Measurements from ENCODE around the gene RBBP9. TPM values are rescaled to one million over a fixed set of nuclear protein-coding genes. Genes with fewer than 3 reads are reported as not detected.
"Not testable (repeated sequence)": the region's sequence is repeated elsewhere in the genome, so short reads cannot be mapped to it uniquely, and the experiment has no call there.

RBBP9 gene
- total RNA-seq: 10.0 TPM

DNA sequence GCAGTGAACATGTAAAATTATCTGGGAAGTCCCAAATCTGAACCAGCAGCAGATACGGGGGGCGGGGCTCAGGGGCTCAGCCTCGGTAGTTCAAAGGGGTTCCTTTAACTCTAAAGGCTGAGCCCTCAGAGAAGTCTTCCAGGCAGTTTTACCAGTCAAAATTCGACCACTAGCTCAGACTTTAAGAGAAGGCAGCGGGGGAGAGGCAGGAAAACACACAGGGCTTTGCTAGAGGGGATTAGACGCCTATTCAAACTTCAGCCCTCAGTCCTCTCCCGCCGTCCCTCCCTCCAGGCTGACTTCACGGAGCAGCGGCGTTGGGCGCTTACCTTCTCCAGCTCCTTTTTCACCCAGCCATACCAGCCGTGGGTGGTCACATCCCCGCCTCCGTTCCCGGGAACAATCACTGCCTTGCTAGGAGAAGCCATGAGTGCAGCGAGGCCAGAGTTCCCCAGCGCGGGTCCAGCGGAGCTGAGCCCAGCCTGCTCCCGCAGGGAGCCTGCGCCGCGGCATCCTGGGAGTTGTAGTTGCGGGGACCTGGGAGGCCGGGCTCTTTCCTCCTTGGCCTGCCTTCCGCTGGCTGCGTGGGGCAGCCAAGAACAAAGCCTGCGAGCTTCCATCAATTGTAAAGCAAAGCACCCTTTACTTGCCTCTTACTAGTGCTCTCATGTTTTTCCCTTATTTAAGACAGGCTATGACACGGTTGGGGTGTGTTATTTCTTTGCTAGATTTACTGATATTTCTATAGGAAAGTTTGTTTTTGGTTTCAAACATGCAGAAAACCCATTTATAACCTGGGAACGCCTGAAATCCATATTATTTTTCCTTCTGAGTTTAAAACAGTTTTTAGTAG lies at the start of gene RBBP9:
Gene RBBP9 (minus strand): TSS at position 486 of the 853 bp plus-strand sequence. CDS start 58 bp downstream, at position 428.
- DNase-seq (ENCODE audit: low read depth in 2 of 3, low spot score in 2 of 3): peak; percentile 49 to 71 (median 66)

DNA sequence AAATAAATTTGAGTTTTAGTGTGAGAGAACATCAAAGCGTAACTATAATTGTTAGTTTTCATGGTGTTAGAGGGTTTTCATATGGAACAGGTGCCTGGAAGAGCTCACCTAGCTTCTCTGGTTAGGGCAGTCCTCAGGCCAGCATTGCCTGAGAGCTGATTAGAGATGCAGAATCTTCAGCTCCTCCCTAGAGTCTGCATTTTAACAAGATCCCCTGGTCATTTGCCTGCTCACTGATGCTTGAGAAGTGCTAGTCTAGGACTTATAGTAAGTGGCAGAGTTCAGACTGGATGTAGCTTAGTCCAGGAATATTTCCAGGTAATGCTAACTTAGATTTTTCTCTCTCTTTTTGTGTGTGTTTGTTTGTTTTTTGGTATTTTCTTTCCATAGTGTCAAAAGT lies 48.5 kb upstream of the RBBP9 start:
- DNase-seq (ENCODE audit: low read depth in 2 of 3, low spot score in 2 of 3): no peak

DNA sequence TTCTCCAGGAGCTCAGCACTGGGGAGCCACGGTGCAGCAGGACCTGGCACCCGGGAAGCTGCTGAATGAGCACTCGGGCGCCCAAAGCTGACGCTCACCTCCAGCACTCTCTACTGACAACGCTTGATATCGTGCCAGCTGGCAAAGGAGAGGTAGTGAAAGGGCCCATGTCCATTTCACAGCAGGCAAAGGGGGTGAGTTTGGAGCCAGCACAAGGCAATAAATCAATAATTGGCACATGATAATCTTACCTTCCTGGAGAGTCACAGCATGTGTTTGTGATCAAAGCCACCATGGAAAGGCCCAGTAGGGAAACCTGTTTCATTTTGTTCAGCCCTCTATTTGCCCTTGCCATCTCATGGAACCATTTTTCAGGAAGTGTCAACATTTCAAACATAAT lies 46.9 kb upstream of the RBBP9 start:
- DNase-seq (ENCODE audit: low read depth in 2 of 3, low spot score in 2 of 3): no peak

- DNase-seq (ENCODE audit: low read depth in 2 of 3, low spot score in 2 of 3): no peak
Measured at GRCh38 chr20:18543216-18543615, 46.2 kb upstream of the RBBP9 start.

DNA sequence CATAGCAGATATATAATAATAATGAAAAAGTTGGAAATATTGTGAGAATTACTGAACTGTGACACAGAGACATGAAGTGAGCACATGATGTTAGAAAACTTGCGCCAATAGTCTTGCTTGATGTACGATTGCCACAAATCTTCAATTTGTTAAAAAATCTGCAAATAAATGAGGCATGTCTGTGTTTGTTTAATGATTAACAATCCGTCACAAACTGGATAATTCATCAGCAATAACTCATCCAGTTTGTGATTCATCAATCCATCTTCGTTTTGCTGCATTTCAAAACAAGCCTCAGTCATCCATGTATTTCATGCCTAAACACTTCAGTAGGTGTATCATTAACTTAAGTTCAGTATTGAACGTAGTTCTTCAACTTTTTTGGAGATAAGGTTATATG lies 44.7 kb upstream of the RBBP9 start:
- no peak for DNase-seq (ENCODE audit: low read depth in 2 of 3, low spot score in 2 of 3)

DNA sequence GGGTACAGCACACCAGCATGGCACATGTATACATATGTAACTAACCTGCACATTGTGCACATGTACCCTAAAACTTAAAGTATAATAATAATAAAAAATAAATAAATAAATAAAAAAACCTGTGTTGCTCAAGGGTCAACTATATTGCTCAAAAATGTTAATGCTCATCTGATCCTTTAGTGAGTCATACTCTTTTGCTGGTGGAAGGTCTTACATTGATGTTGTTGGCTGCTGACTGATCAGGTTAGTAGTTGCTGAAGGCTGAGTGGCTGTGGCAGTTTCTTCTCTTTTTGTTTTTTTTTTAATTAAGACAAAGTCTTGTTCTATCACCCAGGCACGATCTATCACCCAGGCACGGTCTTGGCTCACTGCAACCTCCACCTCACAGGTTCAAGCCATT lies 40.6 kb upstream of the RBBP9 start:
- no peak for DNase-seq (ENCODE audit: low read depth in 2 of 3, low spot score in 2 of 3)

- DNase-seq (ENCODE audit: low read depth in 2 of 3, low spot score in 2 of 3): no peak
Measured at GRCh38 chr20:18533978-18534644, 37.1 kb upstream of the RBBP9 start.

DNA sequence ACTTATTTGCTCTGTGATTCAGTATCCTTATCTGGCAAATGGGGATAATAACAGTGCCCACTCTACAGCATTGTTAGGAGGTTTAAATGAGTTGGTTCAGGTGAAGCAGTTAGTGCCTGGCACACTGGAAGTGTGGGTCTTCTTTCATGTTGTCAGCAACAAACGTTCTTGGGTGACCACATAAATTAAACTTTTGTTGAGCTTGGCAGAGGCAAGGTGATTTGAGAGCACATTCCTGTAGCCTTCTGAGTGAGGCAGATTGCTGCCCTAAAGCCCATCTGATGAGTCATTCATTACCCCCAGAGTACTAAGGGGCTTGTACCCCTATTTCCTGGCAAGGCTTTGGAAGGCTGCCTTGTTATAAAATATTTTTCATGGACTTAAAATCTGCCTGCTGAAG lies 36.5 kb upstream of the RBBP9 start:
- DNase-seq (ENCODE audit: low read depth in 2 of 3, low spot score in 2 of 3): no peak

- DNase-seq (ENCODE audit: low read depth in 2 of 3, low spot score in 2 of 3): no peak
Measured at GRCh38 chr20:18532626-18533025, 35.6 kb upstream of the RBBP9 start.

- DNase-seq (ENCODE audit: low read depth in 2 of 3, low spot score in 2 of 3): no peak
Measured at GRCh38 chr20:18529041-18529440, 32.0 kb upstream of the RBBP9 start.

DNA sequence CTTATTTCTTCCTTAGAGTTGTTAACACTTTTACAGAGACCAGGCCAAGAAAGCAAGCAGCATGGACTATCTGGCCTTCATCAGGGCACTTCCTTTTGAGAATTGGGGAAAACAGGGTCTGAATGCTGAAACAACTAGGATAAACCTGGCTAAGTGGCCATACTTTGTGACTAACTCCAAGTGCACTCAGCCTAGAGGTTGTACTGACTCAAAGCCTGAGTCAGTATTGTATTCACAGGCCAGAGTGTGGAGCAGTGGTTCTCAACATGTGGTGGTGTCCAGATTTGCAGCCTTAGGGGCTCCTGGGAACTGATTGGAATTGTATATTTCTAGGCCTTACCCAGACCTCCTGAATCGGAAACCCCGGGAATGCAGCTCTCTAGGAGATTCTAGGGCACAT lies 30.8 kb upstream of the RBBP9 start:
- DNase-seq (ENCODE audit: low read depth in 2 of 3, low spot score in 2 of 3): no peak

DNA sequence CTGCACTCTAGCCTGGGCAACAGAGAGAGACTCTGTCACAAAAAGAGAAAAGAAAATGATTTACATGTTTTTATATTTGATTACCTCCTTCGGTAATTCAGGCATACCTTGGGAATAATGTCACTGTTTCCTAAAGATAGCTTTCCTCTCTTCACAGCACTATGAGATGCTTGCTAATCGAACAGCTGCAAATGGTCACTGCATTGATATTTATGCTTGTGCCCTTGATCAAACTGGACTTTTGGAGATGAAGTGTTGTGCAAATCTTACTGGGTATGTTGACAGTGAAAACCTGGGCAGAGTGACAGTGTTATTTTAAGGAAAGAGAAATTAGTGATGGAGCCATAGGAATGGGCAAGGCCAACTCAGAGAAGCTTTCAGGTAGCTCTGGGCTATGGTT lies 30.3 kb upstream of the RBBP9 start:
- no peak for DNase-seq (ENCODE audit: low read depth in 2 of 3, low spot score in 2 of 3)

DNA sequence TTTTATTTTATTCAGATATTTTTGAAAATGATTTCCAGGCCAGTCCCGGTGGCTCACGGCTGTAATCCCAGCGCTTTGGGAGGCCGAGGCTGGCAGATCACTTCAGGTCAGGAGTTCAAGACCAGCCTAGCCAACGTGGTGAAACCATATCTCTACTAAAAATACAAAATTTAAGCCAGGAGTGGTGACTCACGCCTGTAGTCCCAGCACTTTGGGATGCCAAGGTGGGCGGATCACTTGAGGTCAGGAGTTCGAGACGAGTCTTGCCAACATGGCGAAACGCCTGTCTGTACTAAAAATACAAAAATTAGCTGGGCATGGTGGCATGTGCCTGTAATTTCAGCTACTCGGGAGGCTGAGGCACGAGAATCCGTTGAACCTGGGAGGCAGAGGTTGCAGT lies 29.7 kb upstream of the RBBP9 start:
- DNase-seq (ENCODE audit: low read depth in 2 of 3, low spot score in 2 of 3): not testable (repeated sequence)

DNA sequence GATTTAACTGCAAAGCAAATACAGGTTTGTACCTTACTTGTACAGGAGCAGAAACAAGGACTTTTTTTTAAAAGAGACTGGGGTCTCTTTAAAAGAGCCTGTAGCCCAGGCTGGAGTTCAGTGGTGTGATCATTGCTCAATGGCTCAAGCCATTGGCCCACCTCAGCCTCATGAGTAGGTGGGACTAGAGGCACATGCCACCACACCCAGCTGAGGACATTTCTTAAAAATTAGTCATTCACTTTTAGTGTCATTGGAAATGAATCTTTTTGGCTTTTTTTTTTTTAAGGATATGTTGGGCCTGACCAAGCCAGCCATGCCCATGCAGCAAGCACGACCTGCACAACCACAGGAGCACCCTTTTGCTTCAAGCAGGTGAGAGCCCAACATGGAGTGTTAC lies 27.6 kb upstream of the RBBP9 start:
- no peak for DNase-seq (ENCODE audit: low read depth in 2 of 3, low spot score in 2 of 3)

DNA sequence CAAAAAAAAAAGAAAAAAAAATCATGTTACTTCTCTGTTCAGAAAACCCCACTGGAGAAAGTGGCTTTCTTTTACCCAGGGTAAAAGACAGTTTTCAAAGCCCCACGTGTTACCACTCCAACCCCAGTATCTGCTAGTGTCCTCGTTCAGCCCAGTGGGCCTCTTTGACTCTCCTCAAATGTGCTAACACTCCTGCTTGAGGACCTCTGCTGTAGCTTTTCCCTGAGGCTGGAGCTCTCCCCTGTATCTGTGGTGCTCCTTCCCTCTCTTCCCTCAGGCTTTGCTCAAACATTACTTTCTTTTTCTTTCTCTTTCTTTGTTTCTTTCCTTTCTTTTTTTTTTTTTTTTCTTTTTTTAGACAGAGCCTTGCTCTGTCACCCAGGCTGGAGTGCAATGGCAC lies 26.0 kb upstream of the RBBP9 start:
- DNase-seq (ENCODE audit: low read depth in 2 of 3, low spot score in 2 of 3): no peak

DNA sequence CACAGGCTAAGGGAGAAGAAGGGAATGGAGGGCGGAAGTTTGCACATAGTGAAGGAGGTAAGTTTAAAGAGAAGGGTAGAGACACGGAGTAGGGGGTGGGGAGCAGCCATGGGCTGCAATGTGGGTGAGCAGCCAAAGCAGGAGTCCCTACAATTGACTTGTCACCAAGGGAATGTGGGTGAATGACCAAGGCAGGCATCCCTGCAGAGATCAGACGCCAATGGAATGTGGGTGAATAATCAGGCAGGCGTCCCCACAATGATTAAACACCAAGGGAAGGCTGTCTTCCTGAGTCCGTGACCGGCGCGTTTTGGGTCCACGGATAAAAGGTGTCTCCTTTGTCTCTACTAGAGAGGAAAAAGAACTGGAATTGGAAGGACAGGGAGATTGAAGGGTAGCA lies 25.0 kb upstream of the RBBP9 start:
- DNase-seq (ENCODE audit: low read depth in 2 of 3, low spot score in 2 of 3): not testable (repeated sequence)

DNA sequence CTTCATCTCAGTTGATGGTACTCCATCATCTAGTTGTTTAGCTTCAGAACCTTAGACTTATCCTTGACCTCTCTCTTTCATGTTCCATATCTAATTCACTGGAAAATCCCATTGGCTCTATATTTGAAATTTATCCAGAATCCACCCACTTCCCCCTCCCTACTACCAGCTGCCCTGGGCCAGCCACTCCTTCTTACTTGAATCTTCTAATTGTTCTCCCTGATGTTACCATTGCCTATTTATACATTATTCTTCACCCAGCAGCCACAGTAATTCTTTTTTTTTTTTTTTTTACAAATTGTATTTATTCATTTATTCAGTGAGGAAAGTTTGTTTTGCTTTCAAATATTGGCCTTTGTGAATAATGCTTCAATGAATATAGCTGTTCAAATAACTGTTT lies 18.9 kb upstream of the RBBP9 start:
- DNase-seq (ENCODE audit: low read depth in 2 of 3, low spot score in 2 of 3): no peak

DNA sequence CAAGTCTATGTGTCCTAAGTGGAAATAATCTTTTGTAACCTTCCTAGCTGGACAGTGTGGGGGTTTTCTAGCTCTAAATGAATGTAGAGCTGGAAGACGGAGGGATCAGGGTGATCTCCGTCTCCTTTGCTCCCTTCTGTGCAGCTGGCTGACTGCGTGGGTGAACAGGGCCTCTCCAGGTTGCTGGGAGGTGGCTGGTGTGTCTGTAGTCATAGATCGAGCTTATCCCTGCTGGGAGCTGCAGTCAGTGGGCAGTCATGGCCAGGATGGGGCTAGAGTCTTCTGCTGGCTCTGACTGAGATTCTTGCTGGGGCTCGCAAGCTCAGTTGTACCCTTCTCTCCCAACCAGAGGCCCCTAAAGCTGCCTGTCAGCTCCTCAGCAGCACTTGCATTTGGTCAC lies 17.1 kb upstream of the RBBP9 start:
- DNase-seq (ENCODE audit: low read depth in 2 of 3, low spot score in 2 of 3): no peak

DNA sequence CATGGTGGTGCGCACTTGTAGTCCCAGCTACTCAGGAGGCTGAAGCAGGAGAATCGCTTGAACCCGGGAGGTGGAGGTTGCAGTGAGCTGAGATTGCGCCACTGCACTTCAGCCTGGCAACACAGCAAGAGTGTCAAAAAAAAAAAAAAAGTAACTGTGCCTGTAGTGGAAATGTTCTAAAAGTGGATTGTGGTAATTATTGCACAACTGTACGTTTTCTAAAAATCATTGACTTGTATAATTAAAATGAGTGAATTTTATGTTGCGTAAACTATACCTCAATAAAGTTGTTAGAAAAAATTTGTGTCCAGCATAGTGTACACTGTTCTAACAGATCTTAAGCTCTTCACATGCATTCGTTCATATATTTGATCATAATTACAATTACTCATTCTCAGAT lies 16.2 kb upstream of the RBBP9 start:
- DNase-seq (ENCODE audit: low read depth in 2 of 3, low spot score in 2 of 3): no peak

DNA sequence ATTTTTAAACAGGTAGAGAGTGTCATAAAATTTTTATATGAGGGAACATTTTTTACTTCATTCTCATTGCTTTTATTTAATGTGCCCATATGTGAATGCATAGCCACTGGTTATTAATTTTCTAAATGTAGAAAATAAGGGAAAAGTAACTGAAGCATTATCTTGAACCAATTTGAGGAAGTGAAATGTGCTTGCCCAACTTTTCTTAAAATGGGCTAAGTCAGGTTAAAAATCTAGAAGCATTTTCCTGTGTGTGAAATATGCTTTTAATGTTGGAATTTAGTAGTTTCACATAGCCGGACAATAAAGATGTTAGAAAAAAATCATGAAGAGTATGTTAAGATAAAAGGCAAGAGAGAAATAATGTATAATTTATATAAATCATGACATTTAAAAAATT lies 14.5 kb upstream of the RBBP9 start:
- no peak for DNase-seq (ENCODE audit: low read depth in 2 of 3, low spot score in 2 of 3)

GRCh38 chr20:18507218-18508191 lies 10.5 kb upstream of the RBBP9 start, which contains the start of gene SEC23B:
Gene SEC23B, plus strand, starts transcription at chr20:18507940. Its CDS starts 2,896 bp downstream, at chr20:18510836.
- peak; percentile 95 to 98 (median 98) for DNase-seq (ENCODE audit: low read depth in 2 of 3, low spot score in 2 of 3)

All from hematopoietic multipotent progenitor cell (in vitro differentiated cells).